OCI-LY7 (cell line): Measurements from ENCODE around the gene POLD2. TPM values are rescaled to one million over a fixed set of nuclear protein-coding genes. Genes with fewer than 3 reads are reported as not detected.

Experiments
- BruUV-seq: library from RNA; stranded (reverse); fragments of 400-500 nt; replicated peaks from 2 replicates; lab custom pipeline; 2021; lab: Mats Ljungman, UMichigan
- CTCF ChIA-PET: fragments of 300-600 bp; sonication (Branson Sonifier 250); formaldehyde crosslinking; loops from one replicate; lab custom pipeline; 2022; ENCODE audit warnings: antibody characterized with exemption; ENCODE audit not compliant: unreplicated experiment; lab: Charles Lee
- POLR2A ChIA-PET: fragments of 300-600 bp; sonication (Branson Sonifier 250); formaldehyde crosslinking; loops from one replicate; lab custom pipeline; 2022; ENCODE audit warnings: antibody characterized with exemption; lab: Charles Lee
- DNase-seq: peaks from one replicate; pipeline ENCODE4 v3.0.0-alpha.2; 2015; ENCODE audit warnings: low spot score
- H2AFZ ChIP-seq: fragments of 200-600 bp; sonication (generic), shearing (Covaris generic); 2 replicates; pipeline ENCODE4 v1.6.1; 2014; ENCODE audit warnings: mild to moderate bottlenecking, antibody characterized with exemption, low read length, moderate library complexity
- H3K27ac ChIP-seq: fragments of 200-600 bp; sonication (generic); 2 replicates; pipeline ENCODE4 v1.5.1; 2014; ENCODE audit warnings: mixed run types, low read depth, mild to moderate bottlenecking, moderate library complexity, low read length, inconsistent platforms; ENCODE audit not compliant: poor library complexity, severe bottlenecking
- H3K36me3 ChIP-seq: fragments of 200-600 bp; sonication (generic); 2 replicates; pipeline ENCODE4 v1.6.1; 2014; ENCODE audit warnings: mild to moderate bottlenecking, antibody characterized with exemption, low read length, moderate library complexity, mixed read lengths; ENCODE audit not compliant: insufficient read depth
- H3K4me1 ChIP-seq: fragments of 200-600 bp; sonication (generic); 2 replicates; pipeline ENCODE4 v1.5.1; 2014; ENCODE audit warnings: mild to moderate bottlenecking, low read length; ENCODE audit not compliant: insufficient read depth, poor library complexity, severe bottlenecking
- H3K4me2 ChIP-seq: fragments of 200-600 bp; sonication (generic); 2 replicates; pipeline ENCODE4 v1.6.1; 2014; ENCODE audit warnings: mild to moderate bottlenecking, low read length
- H3K4me3 ChIP-seq: fragments of 200-600 bp; sonication (generic); 2 replicates; pipeline ENCODE4 v1.5.1; 2014; ENCODE audit warnings: mild to moderate bottlenecking, low read depth, low read length; ENCODE audit not compliant: poor library complexity, severe bottlenecking
- H3K79me2 ChIP-seq: fragments of 200-600 bp; sonication (generic); 2 replicates; pipeline ENCODE4 v1.6.1; 2016; ENCODE audit warnings: low read depth, mild to moderate bottlenecking, low read length, moderate library complexity, mixed read lengths; ENCODE audit not compliant: insufficient read depth
- H3K9me2 ChIP-seq: fragments of 200-600 bp; sonication (generic); 2 replicates; pipeline ENCODE4 v1.6.1; 2016; ENCODE audit warnings: mild to moderate bottlenecking, low read length, mixed read lengths; ENCODE audit not compliant: insufficient read depth
- H3K9me3 ChIP-seq: fragments of 200-600 bp; sonication (generic); 2 replicates; pipeline ENCODE4 v1.6.1; 2014; ENCODE audit warnings: mild to moderate bottlenecking, mixed run types, low read length, mixed read lengths
- H4K20me1 ChIP-seq: fragments of 200-600 bp; sonication (generic); 2 replicates; pipeline ENCODE4 v1.6.1; 2014; ENCODE audit warnings: mild to moderate bottlenecking, antibody characterized with exemption, low read length, moderate library complexity, mixed read lengths; ENCODE audit not compliant: insufficient read depth
- CTCF ChIP-seq: fragments of 200-600 bp; sonication (generic); conservative IDR thresholded peaks from 2 replicates; pipeline ENCODE4 v1.5.1; 2014; ENCODE audit warnings: mild to moderate bottlenecking, antibody characterized with exemption, low read length, moderate library complexity, mixed read lengths
- EZH2phosphoT487 ChIP-seq: fragments of 200-600 bp; sonication (generic); IDR thresholded peaks from 2 replicates; pipeline ENCODE4 v1.6.1; 2018; ENCODE audit warnings: low read depth, borderline replicate concordance, mild to moderate bottlenecking, mixed run types, antibody characterized with exemption, low read length, moderate library complexity, mixed read lengths
- intact Hi-C: fragments of 100-400 bp; cut with micrococcal nuclease; formaldehyde crosslinking; loops from one replicate; pipeline ENCODE4 v1.10.0; 2022; ENCODE audit not compliant: unreplicated experiment
- microRNA-seq: library from miRNA; unstranded; fragments of <30 nt; microRNA quantifications from one replicate; pipeline ENCODE4 v1.2.0, GENCODE V29; 2022; ENCODE audit warnings: borderline replicate concordance
- small RNA-seq: library from RNA; depleted of rRNA; stranded (forward); fragments of <200 nt; gene quantifications from one replicate; pipeline ENCODE3, GENCODE V24; 2014
- total RNA-seq, 2 experiments: library from RNA; depleted of rRNA in 1 of 2; stranded (reverse); fragments of >200 nt in 1 of 2; shearing (Covaris generic) in 1 of 2; gene quantifications; 2 replicates each; pipeline ENCODE4 v1.2.3, GENCODE V29; 2014 to 2022

Gene POLD2
- total RNA-seq, 2 experiments from 2014 or later, result 230 to 261 TPM

DNA sequence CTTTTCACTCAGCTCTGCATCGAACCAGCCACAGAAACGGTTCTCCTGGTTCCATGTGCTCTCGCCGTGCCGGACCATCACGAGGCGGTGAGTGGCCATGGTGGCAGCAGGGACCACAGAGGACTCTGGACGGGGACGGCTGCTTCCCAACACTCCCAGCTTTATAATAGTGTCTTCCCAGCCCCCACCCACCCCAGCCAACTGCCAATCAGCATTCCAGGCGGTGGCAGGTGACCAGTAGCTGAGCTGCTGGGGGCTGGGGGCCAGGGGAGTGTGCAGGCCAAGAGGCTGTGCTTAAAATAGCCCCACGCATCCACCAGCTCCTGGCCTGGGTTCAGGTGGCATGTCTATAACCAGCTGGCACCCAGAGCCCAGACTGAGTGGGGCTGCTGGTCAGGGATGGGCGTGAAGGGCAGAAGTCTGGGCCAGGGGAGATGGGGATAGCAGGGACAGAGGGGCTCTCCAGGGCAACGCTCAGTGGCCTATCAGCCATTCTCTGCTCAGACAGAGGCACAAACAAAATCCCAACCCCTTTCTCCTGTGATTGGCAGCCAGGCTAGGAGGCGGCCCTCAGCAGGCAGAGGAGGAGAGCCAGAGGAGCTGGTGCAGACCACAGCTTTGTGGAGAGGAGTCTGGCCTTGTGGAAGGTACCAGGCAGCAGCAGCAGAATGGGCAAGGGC, 57.8 kb downstream of the POLD2 start, which contains the start of gene PGAM2:
Gene PGAM2 (minus strand): TSS at position 137 of the 680 bp plus-strand sequence. CDS start 38 bp downstream, at position 99.
- Histone ChIP-seq H3K4me1 (peaks cover 7% of the 10 kb centered on the region), H3K4me3 (no peak within 1 kb of the TSS), H3K4me2 (no peak within 1 kb of the TSS), H4K20me1 (no peaks in the 10 kb centered on the region), H3K36me3 (peaks cover 25% of the 10 kb centered on the region), H3K9me2 (no peaks in the 10 kb centered on the region), H3K9me3 (no peaks in the 10 kb centered on the region), H3K27ac (no peak within 1 kb of the TSS), H3K79me2 (no peaks in the 10 kb centered on the region), H2AFZ (no peak within 1 kb of the TSS)
- DNase-seq, result no peak
- ChIA-PET CTCF (interaction anchor here (0.6 kb wide), 2 partner anchors 31 to 151 kb away, joined by 4 to 9 read pairs; no protein-coding TSS in a partner anchor), POLR2A (interaction anchor here (0.6 kb wide), 1 partner anchor 23 kb away, joined by 3 read pairs; no protein-coding TSS in a partner anchor)
- no peak for TF ChIP-seq CTCF
- TF ChIP-seq EZH2phosphoT487, result no peak
- intact Hi-C loops, result no loop called here
- no TSS peak for BruUV-seq

DNA sequence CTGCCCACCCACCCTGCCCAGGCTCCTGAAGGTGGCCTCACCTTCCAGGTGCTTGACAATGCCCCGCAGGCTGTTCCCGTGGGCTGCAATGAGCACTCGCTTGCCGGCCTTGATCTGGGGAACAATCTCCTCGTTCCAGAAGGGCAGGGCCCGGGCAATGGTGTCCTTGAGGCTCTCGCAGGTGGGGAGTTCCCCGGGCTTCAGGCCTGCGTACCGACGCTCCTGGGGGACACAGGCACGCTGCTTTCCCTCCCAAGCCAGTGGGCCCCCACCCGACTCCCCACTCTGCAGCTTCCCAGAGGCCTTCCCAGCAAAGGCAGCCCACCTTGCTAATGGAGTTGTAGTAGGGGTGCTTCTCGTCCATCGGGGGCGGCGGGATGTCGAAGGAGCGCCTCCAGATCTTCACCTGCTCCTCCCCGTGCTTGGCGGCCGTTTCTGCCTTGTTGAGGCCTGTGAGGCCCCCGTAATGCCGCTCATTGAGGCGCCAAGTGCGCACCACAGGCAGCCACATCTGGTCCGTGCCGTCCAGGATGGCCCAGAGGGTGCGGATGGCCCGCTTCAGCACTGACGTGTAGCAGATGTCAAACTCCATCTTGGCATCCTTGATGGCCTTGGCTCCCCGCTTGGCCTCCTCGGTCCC, 58.4 kb downstream of the POLD2 start:
- Histone ChIP-seq H3K4me2 (no peak overlapping the region), H3K4me1 (peaks cover 7% of the 10 kb centered on the region), H2AFZ (no peak overlapping the region), H3K9me3 (no peaks in the 10 kb centered on the region), H3K27ac (no peak overlapping the region), H4K20me1 (no peaks in the 10 kb centered on the region), H3K36me3 (peaks cover 32% of the 10 kb centered on the region), H3K9me2 (no peaks in the 10 kb centered on the region), H3K79me2 (no peaks in the 10 kb centered on the region), H3K4me3 (no peak overlapping the region)
- intact Hi-C loops, result no loop called here
- BruUV-seq, result no TSS peak
- ChIA-PET POLR2A (no interaction called here), CTCF (no interaction called here)
- no peak for DNase-seq
- TF ChIP-seq EZH2phosphoT487 (no peak), CTCF (no peak)

Small RNAs within 50 kb of the gene (microRNA-seq; reads per million reads assigned to microRNA genes)
- gene MIR6838, result 3.0 reads per million

Small RNAs within 50 kb of the gene (small RNA-seq; reads per million reads assigned to genes)
- gene RNA5SP230, result not detected

Other genes starting within 250 kb of the POLD2 start
- 2.3 and 4.7 TPM in 2 replicates for gene URGCP, start 217.0 kb downstream of the POLD2 start, total RNA-seq (2014; rRNA removed; shearing (Covaris generic))
- gene URGCP, start 217.0 kb downstream of the POLD2 start, total RNA-seq (2022), result 6.5 and 6.8 TPM in 2 replicates
- 2.8 and 13.9 TPM in 2 replicates for gene UBE2D4, start 197.1 kb downstream of the POLD2 start, total RNA-seq (2014; rRNA removed; shearing (Covaris generic))
- gene UBE2D4, start 197.1 kb downstream of the POLD2 start, total RNA-seq (2022), result 3.8 and 5.5 TPM in 2 replicates
- gene SPDYE1, start 125.7 kb downstream of the POLD2 start, total RNA-seq (2014; rRNA removed; shearing (Covaris generic)), result not detected in 2 replicates
- not detected in 2 replicates for gene SPDYE1, start 125.7 kb downstream of the POLD2 start, total RNA-seq (2022)
- gene DBNL, start 78.8 kb downstream of the POLD2 start, total RNA-seq (2014; rRNA removed; shearing (Covaris generic)), result 124 and 133 TPM in 2 replicates
- gene DBNL, start 78.8 kb downstream of the POLD2 start, total RNA-seq (2022), result 121 and 137 TPM in 2 replicates
- gene PGAM2, start 58.0 kb downstream of the POLD2 start, total RNA-seq (2014; rRNA removed; shearing (Covaris generic)), result 0.69 TPM in 1 of 2 replicates, not detected in the other
- 0.80 and 1.1 TPM in 2 replicates for gene PGAM2, start 58.0 kb downstream of the POLD2 start, total RNA-seq (2022)
- 83.8 and 90.0 TPM in 2 replicates for gene POLM, start 41.0 kb downstream of the POLD2 start, total RNA-seq (2014; rRNA removed; shearing (Covaris generic))
- 87.9 and 99.3 TPM in 2 replicates for gene POLM, start 41.0 kb downstream of the POLD2 start, total RNA-seq (2022)
- gene AEBP1, start 19.2 kb downstream of the POLD2 start, total RNA-seq (2014; rRNA removed; shearing (Covaris generic)), result 62.9 and 64.2 TPM in 2 replicates
- gene AEBP1, start 19.2 kb downstream of the POLD2 start, total RNA-seq (2022), result 35.0 and 42.2 TPM in 2 replicates
- not detected in 2 replicates for gene MYL7, start 17.8 kb upstream of the POLD2 start, total RNA-seq (2014; rRNA removed; shearing (Covaris generic))
- gene MYL7, start 17.8 kb upstream of the POLD2 start, total RNA-seq (2022), result not detected in 2 replicates
- gene GCK, start 65.9 kb upstream of the POLD2 start, total RNA-seq (2014; rRNA removed; shearing (Covaris generic)), result 0.16 TPM in 1 of 2 replicates, not detected in the other
- not detected in 2 replicates for gene GCK, start 65.9 kb upstream of the POLD2 start, total RNA-seq (2022)
- 41.1 and 50.6 TPM in 2 replicates for gene YKT6, start 77.4 kb upstream of the POLD2 start, total RNA-seq (2014; rRNA removed; shearing (Covaris generic))
- gene YKT6, start 77.4 kb upstream of the POLD2 start, total RNA-seq (2022), result 70.5 and 74.2 TPM in 2 replicates
- 0.66 and 0.98 TPM in 2 replicates for gene CAMK2B, start 202.0 kb upstream of the POLD2 start, total RNA-seq (2014; rRNA removed; shearing (Covaris generic))
- gene CAMK2B, start 202.0 kb upstream of the POLD2 start, total RNA-seq (2022), result 0.92 and 1.1 TPM in 2 replicates